Panc1 (cell line): Measurements from ENCODE around the gene DPH2. TPM values are rescaled to one million over a fixed set of nuclear protein-coding genes. Genes with fewer than 3 reads are reported as not detected.

Source experiments
- ATAC-seq: fragments of 200-7000 bp; cut with Tn5 transposase; 2 replicates; pipeline ENCODE4 v1.9.1; 2020; ENCODE audit warnings: mild to moderate bottlenecking, moderate library complexity
- BruUV-seq: library from RNA; stranded (reverse); fragments of 400-500 nt; replicated peaks from 2 replicates; lab custom pipeline; 2021; lab: Mats Ljungman, UMichigan
- CTCF ChIA-PET: fragments of 300-600 bp; sonication (Branson Sonifier 250); formaldehyde crosslinking; loops from one replicate; lab custom pipeline; 2022; ENCODE audit warnings: antibody characterized with exemption; lab: Charles Lee
- POLR2A ChIA-PET: fragments of 300-600 bp; sonication (Branson Sonifier 250); formaldehyde crosslinking; loops from one replicate; lab custom pipeline; 2022; ENCODE audit warnings: antibody characterized with exemption; lab: Charles Lee
- DNase-seq: peaks from one replicate; pipeline ENCODE4 v3.0.0-alpha.2; 2010; ENCODE audit warnings: low read depth, low spot score
- H3K27ac ChIP-seq: 2 replicates; pipeline ENCODE4 v1.5.1; 2011; ENCODE audit warnings: mild to moderate bottlenecking, low read length, inconsistent platforms
- H3K27me3 ChIP-seq: fragments of 200-500 bp; sonication (Bioruptor generic); 2 replicates; pipeline ENCODE4 v1.6.0; 2014; ENCODE audit warnings: low read length, inconsistent platforms; ENCODE audit not compliant: control insufficient read depth, insufficient read depth
- H3K36me3 ChIP-seq: fragments of 200-500 bp; sonication (Bioruptor generic); 2 replicates; pipeline ENCODE4 v1.5.1; 2014; ENCODE audit warnings: inconsistent platforms, mild to moderate bottlenecking, low read length, moderate library complexity; ENCODE audit not compliant: control insufficient read depth, insufficient read depth
- H3K4me1 ChIP-seq: 2 replicates; pipeline ENCODE4 v1.5.1; 2011; ENCODE audit warnings: inconsistent platforms, mild to moderate bottlenecking, low read length, moderate library complexity; ENCODE audit not compliant: control insufficient read depth, insufficient read depth
- H3K4me3 ChIP-seq, 2 experiments: 2 replicates each; pipeline ENCODE4 v1.5.1; 2011 to 2012; ENCODE audit warnings: low read depth in 2 of 2, low read length in 2 of 2, mild to moderate bottlenecking in 2 of 2, inconsistent platforms in 1 of 2, moderate library complexity in 1 of 2
- H3K9me3 ChIP-seq: fragments of 200-500 bp; sonication (Bioruptor generic); 2 replicates; pipeline ENCODE4 v1.5.1; 2014; ENCODE audit warnings: low read depth, mild to moderate bottlenecking, inconsistent platforms, low read length, moderate library complexity; ENCODE audit not compliant: control insufficient read depth, insufficient read depth
- POLR2AphosphoS5 ChIP-seq: IDR thresholded peaks from 2 replicates; pipeline ENCODE4 v1.6.1; 2012; ENCODE audit warnings: mild to moderate bottlenecking, low read depth, low read length, moderate library complexity
- REST ChIP-seq, 2 experiments: IDR thresholded peaks; 2 replicates each; pipeline ENCODE4 v1.6.1; 2011 to 2012; ENCODE audit warnings: low read depth in 2 of 2, control low read depth in 1 of 2, low read length in 1 of 2, mild to moderate bottlenecking in 1 of 2, moderate library complexity in 1 of 2; ENCODE audit not compliant: insufficient read depth in 1 of 2
- SIN3A ChIP-seq: IDR thresholded peaks from 2 replicates; pipeline ENCODE4 v1.6.1; 2012; ENCODE audit warnings: low read depth, mild to moderate bottlenecking, low read length, moderate library complexity, borderline replicate concordance; ENCODE audit not compliant: insufficient read depth
- TCF7L2 ChIP-seq: IDR thresholded peaks from 2 replicates; pipeline ENCODE4 v1.6.1; 2011; ENCODE audit warnings: mild to moderate bottlenecking, low read depth, low read length, inconsistent platforms
- in situ Hi-C: cut with HindIII; loops from 2 replicates; pipeline ENCODE4 v1.10.0; 2016; ENCODE audit warnings: low sequenced_read_pairs, low pct_unique_long_range_greater_than_20kb
- intact Hi-C: fragments of 100-400 bp; cut with micrococcal nuclease; formaldehyde crosslinking; loops from one replicate; pipeline ENCODE4 v1.10.0; 2022; ENCODE audit not compliant: unreplicated experiment
- total RNA-seq: library from RNA; stranded (reverse); gene quantifications from one replicate; pipeline ENCODE4 v1.2.1, GENCODE V29; 2021; ENCODE audit not compliant: unreplicated experiment
- TF ChIP-seq, protein P1 (sequence below): fragments of 450-650 bp; IDR thresholded peaks from 2 replicates; pipeline ENCODE4 v1.5.1; 2017; ENCODE audit warnings: mild to moderate bottlenecking

Gene DPH2
- total RNA-seq, 1 experiment from 2014 or later = 76.0 TPM

DNA sequence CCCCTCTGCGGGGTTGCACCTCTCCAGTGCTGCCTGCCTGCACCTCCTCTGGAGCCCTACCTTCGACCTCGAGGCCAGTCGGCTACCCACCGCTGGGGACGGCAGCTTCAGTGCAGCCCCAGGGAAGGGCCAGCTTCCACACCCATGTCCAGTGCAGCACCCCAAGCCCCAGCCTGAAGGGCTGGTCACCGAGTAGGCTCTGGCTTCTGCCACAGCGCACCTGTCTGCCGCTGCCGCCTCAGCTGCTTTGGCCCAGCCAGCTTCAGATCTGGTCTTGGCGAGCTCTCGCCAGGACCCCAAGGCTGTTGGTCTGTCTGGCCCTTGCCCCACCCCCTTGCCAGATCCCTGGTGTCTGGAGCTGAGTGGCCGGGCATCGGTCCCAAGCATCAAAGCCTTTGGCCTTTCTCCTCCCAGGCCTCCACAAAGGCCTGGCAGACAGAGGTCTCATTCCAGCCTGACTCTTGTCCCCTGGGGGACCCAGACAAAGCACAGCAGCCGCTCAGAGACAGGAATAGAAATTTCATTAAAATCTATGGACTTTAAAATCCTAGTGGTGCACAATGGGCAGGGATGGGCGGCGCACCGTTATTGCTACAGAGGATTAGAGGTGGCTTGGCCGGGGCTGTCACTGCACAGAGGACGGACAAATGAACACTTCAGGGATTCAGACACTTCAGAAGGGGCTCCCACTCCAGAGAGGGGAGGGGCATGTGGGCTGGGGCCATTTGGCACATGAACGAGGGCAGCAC is 26.3 kb downstream of the DPH2 start:
- POLR2A ChIA-PET = no interaction called here
- ATAC-seq (no peak), DNase-seq (no peak)
- Histone ChIP-seq H3K36me3 (no peaks in the 10 kb centered on the region), H3K4me3 (no peak overlapping the region), H3K27me3 (no peaks in the 10 kb centered on the region), H3K9me3 (no peaks in the 10 kb centered on the region), H3K4me1 (peaks cover 6% of the 10 kb centered on the region), H3K27ac (no peak overlapping the region)
- intact Hi-C loops (no loop called here), in situ Hi-C loops (no loop called here)
- TF ChIP-seq, protein P1, sequence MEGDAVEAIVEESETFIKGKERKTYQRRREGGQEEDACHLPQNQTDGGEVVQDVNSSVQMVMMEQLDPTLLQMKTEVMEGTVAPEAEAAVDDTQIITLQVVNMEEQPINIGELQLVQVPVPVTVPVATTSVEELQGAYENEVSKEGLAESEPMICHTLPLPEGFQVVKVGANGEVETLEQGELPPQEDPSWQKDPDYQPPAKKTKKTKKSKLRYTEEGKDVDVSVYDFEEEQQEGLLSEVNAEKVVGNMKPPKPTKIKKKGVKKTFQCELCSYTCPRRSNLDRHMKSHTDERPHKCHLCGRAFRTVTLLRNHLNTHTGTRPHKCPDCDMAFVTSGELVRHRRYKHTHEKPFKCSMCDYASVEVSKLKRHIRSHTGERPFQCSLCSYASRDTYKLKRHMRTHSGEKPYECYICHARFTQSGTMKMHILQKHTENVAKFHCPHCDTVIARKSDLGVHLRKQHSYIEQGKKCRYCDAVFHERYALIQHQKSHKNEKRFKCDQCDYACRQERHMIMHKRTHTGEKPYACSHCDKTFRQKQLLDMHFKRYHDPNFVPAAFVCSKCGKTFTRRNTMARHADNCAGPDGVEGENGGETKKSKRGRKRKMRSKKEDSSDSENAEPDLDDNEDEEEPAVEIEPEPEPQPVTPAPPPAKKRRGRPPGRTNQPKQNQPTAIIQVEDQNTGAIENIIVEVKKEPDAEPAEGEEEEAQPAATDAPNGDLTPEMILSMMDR = no peak
- no peak for TF ChIP-seq TCF7L2
- no peak for TF ChIP-seq REST (IDR thresholded peaks at IDR 0.05; ENCODE audit: insufficient read depth in 1 of 2, low read depth in 2 of 2, low read length in 1 of 2)
- TF ChIP-seq SIN3A = no peak
- TF ChIP-seq POLR2AphosphoS5 = no peak
- CTCF ChIA-PET = interaction anchor here (0.6 kb wide), 1 partner anchor 17 kb away, joined by 3 read pairs; no protein-coding TSS in a partner anchor
- no TSS peak for BruUV-seq

DNA sequence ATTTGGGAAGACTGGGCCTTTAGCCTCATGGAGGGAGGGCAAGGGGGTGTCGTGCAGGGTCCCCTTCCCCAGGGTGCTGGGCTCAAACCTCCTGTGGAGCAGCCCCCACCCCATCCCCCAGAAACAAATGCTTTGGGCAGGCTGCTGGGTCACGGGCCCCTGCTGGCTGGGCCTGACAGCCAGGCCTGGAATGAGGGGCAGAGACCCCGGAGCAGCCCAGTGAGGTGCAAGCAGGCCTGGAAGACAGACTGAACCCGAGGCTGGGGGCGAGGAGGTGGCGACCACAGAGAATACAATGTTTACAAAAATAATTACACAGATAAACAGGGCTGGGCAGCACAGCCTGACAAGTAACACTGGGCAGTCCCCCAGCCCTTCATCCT is 26.9 kb downstream of the DPH2 start:
- ChIA-PET POLR2A (no interaction called here), CTCF (interaction anchor here (0.6 kb wide), 1 partner anchor 17 kb away, joined by 3 read pairs; no protein-coding TSS in a partner anchor)
- no peaks in the 10 kb centered on the region for H3K36me3 ChIP-seq
- no peak for DNase-seq
- no TSS peak for BruUV-seq
- ATAC-seq = no peak
- intact Hi-C loops = no loop called here
- no peaks in the 10 kb centered on the region for H3K9me3 ChIP-seq
- in situ Hi-C loops = no loop called here
- TF ChIP-seq SIN3A = no peak
- TF ChIP-seq POLR2AphosphoS5 = no peak
- TF ChIP-seq, protein P1 = no peak
- TF ChIP-seq TCF7L2 = no peak
- no peak for TF ChIP-seq REST (IDR thresholded peaks at IDR 0.05; ENCODE audit: insufficient read depth in 1 of 2, low read depth in 2 of 2, low read length in 1 of 2)
- no peaks in the 10 kb centered on the region for H3K27me3 ChIP-seq
- H3K4me3 ChIP-seq = no peak overlapping the region
- peaks cover 5% of the 10 kb centered on the region; the same call in 1 of the 2 replicates for H3K4me1 ChIP-seq
- H3K27ac ChIP-seq = no peak overlapping the region
